NCI-H460 (cell line): Measurements from ENCODE around the gene AKR1A1. TPM values are rescaled to one million over a fixed set of nuclear protein-coding genes. Genes with fewer than 3 reads are reported as not detected.

Experiments
- DNase-seq: peaks from one replicate; pipeline ENCODE4 v3.0.0-alpha.2; 2016; ENCODE audit warnings: low read depth; ENCODE audit errors: extremely low read depth
- small RNA-seq, 2 experiments: library from RNA; depleted of rRNA; stranded (forward); fragments of <200 nt; gene quantifications; one replicate each; pipeline ENCODE3, GENCODE V24; 2014
- total RNA-seq: library from RNA; depleted of rRNA; stranded (reverse); fragments of >200 nt; shearing (Covaris generic); gene quantifications from 2 replicates; pipeline ENCODE4 v1.2.3, GENCODE V29; 2014; rRNA removed

AKR1A1 gene
- total RNA-seq, 1 experiment from 2014 or later, result 85.0 TPM

DNA sequence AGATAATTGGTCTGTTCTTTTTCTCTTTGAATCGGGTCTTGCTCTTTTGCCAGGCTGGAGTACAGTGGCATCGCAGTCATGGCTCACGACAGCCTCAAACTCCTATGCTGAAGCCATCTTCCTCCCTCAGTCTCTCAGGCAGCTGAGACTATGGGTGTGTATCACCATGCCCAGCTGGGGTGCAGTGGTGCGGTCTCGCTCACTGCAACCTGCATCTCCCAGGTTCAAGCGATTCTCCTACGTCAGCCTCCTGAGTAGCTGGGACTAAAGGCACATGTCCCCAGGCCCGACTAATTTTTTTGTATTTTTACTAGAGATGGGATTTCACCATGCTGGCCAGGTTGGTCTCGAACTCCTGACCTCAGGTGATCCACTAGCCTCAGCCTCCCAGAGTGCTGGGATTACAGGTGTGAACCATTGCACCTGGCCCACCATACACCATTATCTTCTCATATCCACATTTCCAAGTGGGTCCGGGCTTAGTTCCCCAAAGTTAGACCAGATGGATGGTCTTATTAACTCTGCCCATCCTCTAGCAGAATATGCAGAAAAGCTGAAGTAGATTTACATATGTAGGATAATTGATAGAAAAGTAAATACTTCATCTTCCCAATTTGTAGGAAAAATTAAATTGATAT lies 60.1 kb downstream of the AKR1A1 start:
- DNase-seq, result no peak

DNA sequence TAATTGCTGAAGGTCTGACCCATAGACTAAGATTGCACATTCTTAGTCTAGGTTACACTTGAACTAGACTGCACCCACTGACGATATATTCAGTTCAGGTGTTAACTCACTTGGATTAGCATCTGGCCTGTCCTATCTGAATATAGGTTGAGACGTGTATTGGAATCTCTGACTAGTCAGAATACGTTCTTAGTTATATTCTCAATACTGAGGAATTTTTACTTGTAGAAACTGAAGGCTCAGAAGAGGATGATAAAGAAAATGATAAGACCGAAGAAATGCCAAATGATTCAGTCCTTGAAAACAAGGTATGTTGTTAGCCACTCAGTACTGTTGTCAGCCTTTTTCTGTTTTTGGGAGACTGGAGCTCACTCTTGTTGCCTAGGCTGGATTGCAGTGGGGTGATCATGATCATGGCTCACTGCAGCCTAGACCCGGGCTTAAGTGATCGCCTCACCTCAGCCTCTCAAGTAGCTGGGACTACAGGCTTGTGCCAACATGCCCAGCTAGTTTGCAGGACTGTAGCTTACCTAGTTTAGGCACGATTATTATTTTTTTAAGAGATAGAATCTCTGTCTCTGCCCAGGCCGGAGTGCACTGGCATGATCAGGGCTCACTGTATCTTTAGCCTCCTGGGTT lies 62.4 kb downstream of the AKR1A1 start:
- DNase-seq, result no peak

DNA sequence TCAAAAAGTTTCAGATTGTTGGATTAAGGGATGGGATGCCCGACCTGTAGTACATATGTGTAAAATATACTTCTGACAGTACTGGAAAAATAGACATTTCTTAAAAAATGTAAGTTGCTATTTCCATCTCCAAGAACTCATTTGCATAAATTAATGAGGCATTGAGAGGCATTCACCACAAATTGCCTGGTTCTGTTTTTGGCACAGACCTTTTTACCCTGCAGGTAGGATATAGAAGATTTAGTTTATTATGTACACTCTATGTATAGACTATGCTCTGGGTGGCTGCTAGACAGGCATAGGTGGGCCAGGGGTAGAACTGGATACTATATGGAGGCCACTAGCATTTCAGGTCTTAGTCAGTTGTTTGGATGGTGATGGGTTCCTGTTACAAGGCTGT lies 65.3 kb downstream of the AKR1A1 start:
- no peak for DNase-seq

DNA sequence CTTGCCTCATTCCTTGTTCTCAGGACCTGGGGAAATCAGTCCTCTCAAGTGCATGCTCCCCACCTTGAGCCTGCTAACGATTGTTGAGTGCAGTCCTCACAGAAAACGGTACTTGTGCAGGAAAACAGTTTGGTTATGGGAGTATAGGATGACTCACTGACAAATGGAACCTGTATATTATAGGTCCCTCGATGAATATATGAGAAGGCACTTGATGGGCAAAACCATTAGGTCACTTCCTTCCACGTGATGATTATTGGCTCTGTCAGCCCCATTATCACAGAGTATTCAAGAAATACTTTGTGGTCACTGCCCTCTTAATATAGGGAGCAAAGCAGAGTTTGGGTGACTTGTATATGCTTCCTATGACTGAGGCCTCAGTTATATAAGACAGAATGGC lies 67.0 kb downstream of the AKR1A1 start:
- no peak for DNase-seq

DNA sequence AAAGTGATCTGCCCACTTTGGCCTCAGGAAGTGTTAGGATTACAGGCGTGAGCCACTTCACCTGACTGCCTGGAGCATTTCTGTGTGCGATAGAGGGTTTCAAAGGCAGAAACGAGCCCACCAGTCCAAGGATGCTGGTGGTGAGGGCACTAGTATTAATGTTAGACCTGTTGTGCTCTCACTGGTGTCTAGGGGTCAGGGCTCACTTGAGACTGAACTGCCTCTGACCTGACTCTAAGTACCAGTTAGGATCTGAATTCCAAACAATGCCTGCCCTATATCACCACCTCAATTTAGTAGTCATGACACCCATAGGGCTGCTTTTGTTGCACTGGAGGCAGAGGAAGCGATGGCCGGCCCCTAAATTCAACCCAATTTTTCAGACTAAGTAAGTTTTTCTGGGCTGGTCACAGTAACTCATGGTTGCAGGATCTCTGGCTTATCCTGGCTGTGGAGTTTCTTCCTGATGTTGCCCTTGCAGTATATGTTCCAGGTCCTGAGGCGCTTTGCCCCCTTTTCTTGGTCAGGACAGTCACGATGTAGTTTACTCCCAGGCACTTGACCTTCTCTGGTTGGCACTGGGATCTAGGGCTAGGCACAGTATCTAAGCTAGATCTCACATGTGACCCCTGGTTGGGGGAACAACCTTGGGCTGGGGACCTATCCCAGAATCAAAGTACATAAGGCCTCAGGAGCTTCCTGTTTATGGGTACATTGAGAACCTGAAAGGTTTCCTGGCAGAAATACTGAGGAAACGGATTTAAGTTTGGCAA lies 68.7 kb downstream of the AKR1A1 start:
- no peak for DNase-seq

Small RNA genes within 50 kb of the gene (small RNA-seq; reads per million reads assigned to genes)
- gene AL355480.1 (0 reads per million in 2 experiments), gene AL355480.2 (0 reads per million in 2 experiments), gene AL355480.3 (0 reads per million in 2 experiments), gene AL355480.4 (0 reads per million in 2 experiments)

Other genes with a start within 250 kb of the AKR1A1 start
- 2.9 TPM in 2 replicates for gene HPDL, start 223.9 kb upstream of the AKR1A1 start, total RNA-seq
- gene TOE1, start 210.7 kb upstream of the AKR1A1 start, total RNA-seq, result 7.6 and 7.7 TPM in 2 replicates
- gene MUTYH, start 210.4 kb upstream of the AKR1A1 start, total RNA-seq, result 10.1 and 10.9 TPM in 2 replicates
- gene TESK2, start 59.7 kb upstream of the AKR1A1 start, total RNA-seq, result 0.27 and 0.52 TPM in 2 replicates
- 2.9 and 3.5 TPM in 2 replicates for gene CCDC163, start 50.8 kb upstream of the AKR1A1 start, total RNA-seq
- 1.1 and 1.6 TPM in 2 replicates for gene MMACHC, start 50.5 kb upstream of the AKR1A1 start, total RNA-seq
- 1,806 and 1,917 TPM in 2 replicates for gene PRDX1, start 28.9 kb upstream of the AKR1A1 start, total RNA-seq
- gene NASP, start 33.2 kb downstream of the AKR1A1 start, total RNA-seq, result 49.8 and 67.3 TPM in 2 replicates
- 1.0 and 1.2 TPM in 2 replicates for gene CCDC17, start 73.2 kb downstream of the AKR1A1 start, total RNA-seq
- 71.3 and 76.7 TPM in 2 replicates for gene GPBP1L1, start 135.7 kb downstream of the AKR1A1 start, total RNA-seq
- 50.6 and 59.2 TPM in 2 replicates for gene TMEM69, start 137.4 kb downstream of the AKR1A1 start, total RNA-seq
- 4.4 and 5.9 TPM in 2 replicates for gene IPP, start 199.8 kb downstream of the AKR1A1 start, total RNA-seq